GM12892 (cell line): ENCODE results near the gene CX3CR1.

ENCODE experiments used
- POLR2A ChIP-seq: IDR thresholded peaks from 2 replicates; pipeline ENCODE4 v1.6.1; 2011; ENCODE audit warnings: low read depth, low read length, control low read depth
- POLR2AphosphoS5 ChIP-seq: IDR thresholded peaks from 2 replicates; pipeline ENCODE4 v1.6.1; 2011; ENCODE audit warnings: low read depth, low read length, control low read depth
- TAF1 ChIP-seq: IDR thresholded peaks from 2 replicates; pipeline ENCODE4 v1.6.1; 2011; ENCODE audit warnings: low read depth, mild to moderate bottlenecking, control low read depth, low read length, borderline replicate concordance

DNA sequence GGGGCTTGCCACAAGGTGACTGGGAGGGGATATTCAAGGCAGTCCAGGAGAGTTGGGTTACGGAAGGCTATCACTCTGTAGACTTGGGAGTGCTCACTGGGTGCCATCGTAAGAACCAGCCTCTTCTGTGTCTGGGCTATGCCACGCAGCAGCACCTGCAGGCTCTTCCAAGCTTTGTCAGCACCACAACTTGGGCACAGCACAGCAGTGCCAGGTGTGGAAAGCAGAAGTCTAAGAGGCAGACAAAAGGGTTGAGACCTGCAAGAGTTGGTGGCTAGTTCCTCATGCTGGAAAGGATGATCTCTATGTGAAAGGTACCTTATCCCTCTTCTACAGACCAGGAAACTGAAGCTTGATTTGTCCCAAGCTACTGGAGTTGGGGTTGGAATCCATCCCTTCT is 15.8 kb downstream of the CX3CR1 start:
- TF ChIP-seq POLR2A = no peak
- no peak for TF ChIP-seq POLR2AphosphoS5
- no peak for TF ChIP-seq TAF1
